PC-9 (cell line): ENCODE data around the gene ZNF571. TPM values are rescaled to one million over a fixed set of nuclear protein-coding genes. Genes with fewer than 3 reads are reported as not detected.

Source experiments
- BruUV-seq: library from RNA; stranded (reverse); fragments of 400-500 nt; replicated peaks from 2 replicates; lab custom pipeline; 2021; lab: Mats Ljungman, UMichigan
- CTCF ChIA-PET: fragments of 300-600 bp; sonication (Branson Sonifier 250); formaldehyde crosslinking; loops from one replicate; lab custom pipeline; 2022; ENCODE audit warnings: antibody characterized with exemption; lab: Charles Lee
- POLR2A ChIA-PET: fragments of 300-600 bp; sonication (Branson Sonifier 250); formaldehyde crosslinking; loops from one replicate; lab custom pipeline; 2022; ENCODE audit warnings: antibody characterized with exemption; ENCODE audit not compliant: unreplicated experiment; lab: Charles Lee
- DNase-seq, 2 experiments: peaks; one replicate each; pipeline versions ENCODE4 v3.0.0 to v3.0.0-alpha.2; 2015 to 2022; ENCODE audit warnings: mixed read lengths in 1 of 2
- H2AFZ ChIP-seq: fragments of 200-600 bp; sonication (generic); 2 replicates; pipeline ENCODE4 v1.8.1; 2017; ENCODE audit warnings: antibody characterized with exemption
- H3F3A ChIP-seq: fragments of 200-600 bp; sonication (generic); 2 replicates; pipeline ENCODE4 v1.8.1; 2017; ENCODE audit warnings: antibody characterized with exemption, mild to moderate bottlenecking, low read depth; ENCODE audit not compliant: insufficient read depth
- H3K27ac ChIP-seq: fragments of 200-600 bp; sonication (generic); 2 replicates; pipeline ENCODE4 v1.6.1; 2016; ENCODE audit warnings: mixed run types
- H3K27me3 ChIP-seq: fragments of 200-600 bp; sonication (generic); 2 replicates; pipeline ENCODE4 v1.6.1; 2016; ENCODE audit warnings: low read depth, mixed run types; ENCODE audit not compliant: insufficient read depth
- H3K36me3 ChIP-seq: fragments of 200-600 bp; sonication (generic); 2 replicates; pipeline ENCODE4 v1.6.1; 2016; ENCODE audit warnings: low read depth, mixed run types
- H3K4me1 ChIP-seq: fragments of 200-600 bp; sonication (generic); replicated peaks from 2 replicates; pipeline ENCODE4 v1.6.1; 2016; ENCODE audit warnings: mixed run types; ENCODE audit not compliant: insufficient read depth
- H3K4me2 ChIP-seq: fragments of 200-600 bp; sonication (generic); 2 replicates; pipeline ENCODE4 v1.6.1; 2017; ENCODE audit warnings: mixed run types
- H3K4me3 ChIP-seq: fragments of 200-600 bp; sonication (generic); 2 replicates; pipeline ENCODE4 v1.6.1; 2016; ENCODE audit warnings: mixed run types
- H3K79me2 ChIP-seq: fragments of 200-600 bp; sonication (generic); 2 replicates; pipeline ENCODE4 v1.6.1; 2017; ENCODE audit warnings: low read depth, mixed run types
- H3K9me2 ChIP-seq: fragments of 200-600 bp; sonication (generic); 2 replicates; pipeline ENCODE4 v1.8.1; 2017; ENCODE audit warnings: mild to moderate bottlenecking; ENCODE audit not compliant: insufficient read depth
- H3K9me3 ChIP-seq: fragments of 200-600 bp; sonication (generic); 2 replicates; pipeline ENCODE4 v1.8.1; 2016; ENCODE audit warnings: low read depth; ENCODE audit not compliant: insufficient read depth
- H4K20me1 ChIP-seq: fragments of 200-600 bp; sonication (generic); 2 replicates; pipeline ENCODE4 v1.8.1; 2017; ENCODE audit not compliant: insufficient read depth
- CTCF ChIP-seq: fragments of 200-600 bp; sonication (generic); conservative IDR thresholded peaks from 2 replicates; pipeline ENCODE4 v1.6.1; 2017; ENCODE audit warnings: mixed run types, antibody characterized with exemption, mild to moderate bottlenecking, moderate library complexity
- EZH2 ChIP-seq: fragments of 200-600 bp; sonication (generic); IDR thresholded peaks from 2 replicates; pipeline ENCODE4 v1.8.0; 2017; ENCODE audit warnings: antibody characterized with exemption, low read depth
- intact Hi-C: fragments of 100-400 bp; cut with micrococcal nuclease; formaldehyde crosslinking; loops from one replicate; pipeline ENCODE4 v1.10.0; 2022; ENCODE audit not compliant: unreplicated experiment
- total RNA-seq: library from RNA; stranded (reverse); gene quantifications from 2 replicates; pipeline ENCODE4 v1.2.3, GENCODE V29; 2021

The ZNF571 gene
- total RNA-seq, 1 experiment from 2014 or later, result 2.1 TPM

- POLR2A ChIA-PET, result interaction anchor here (0.6 to 0.9 kb wide), 5 partner anchors 88 to 1480 kb away, joined by 3 to 9 read pairs (median 5); partner anchors contain the start of genes POLR2I, PSMD8, ZNF527 and ZNF793
- Histone ChIP-seq H3K36me3 (no peaks in the 10 kb centered on the region), H2AFZ (peak overlapping the region; percentile 96), H3K4me3 (peak overlapping the region; percentile 75), H3K79me2 (no peaks in the 10 kb centered on the region), H3K4me2 (peak overlapping the region; percentile 92), H4K20me1 (no peaks in the 10 kb centered on the region), H3K4me1 (peaks cover 18% of the 10 kb centered on the region; the same call in 1 of the 2 replicates), H3K9me2 (no peaks in the 10 kb centered on the region), H3F3A (peaks cover 11% of the 10 kb centered on the region; the same call in 1 of the 2 replicates), H3K27ac (no peak overlapping the region), H3K27me3 (no peaks in the 10 kb centered on the region), H3K9me3 (peaks cover 9% of the 10 kb centered on the region)
- TF ChIP-seq EZH2 (no peak), CTCF (no peak)
- intact Hi-C loops, result loop anchor here (1.0 to 10.0 kb wide), 4 partner anchors 88 to 380 kb away; partner anchors contain the start of genes ZNF383, ZNF527, ZNF569 and ZNF585B
- peak in 1 of 2 experiments; percentile 56 for DNase-seq
- BruUV-seq, result no TSS peak
- CTCF ChIA-PET, result interaction anchor here (0.6 kb wide), 2 partner anchors 548 to 770 kb away, joined by 3 read pairs; no protein-coding TSS in a partner anchor
These were observed 390 bp upstream of the ZNF571 start for GRCh38 chr19:37594982-37595382.

GRCh38 chr19:37593996-37594303, 642 bp downstream of the ZNF571 start:
- no peaks in the 10 kb centered on the region for H3K27me3 ChIP-seq
- H3K4me1 ChIP-seq, result peaks cover 18% of the 10 kb centered on the region; the same call in 1 of the 2 replicates
- peak overlapping the region; percentile 92 for H3K4me2 ChIP-seq
- TSS peak; percentile 69 for BruUV-seq
- intact Hi-C loops, result loop anchor here (1.0 to 10.0 kb wide), 4 partner anchors 87 to 379 kb away; partner anchors contain the start of genes ZNF383, ZNF527, ZNF569 and ZNF585B
- no peaks in the 10 kb centered on the region for H3K36me3 ChIP-seq
- H4K20me1 ChIP-seq, result no peaks in the 10 kb centered on the region
- peak overlapping the region; percentile 75 for H3K4me3 ChIP-seq
- TF ChIP-seq EZH2 (no peak), CTCF (no peak)
- ChIA-PET POLR2A (interaction anchor here (0.9 kb wide), 2 partner anchors 87 to 223 kb away, joined by 3 to 7 read pairs; partner anchors contain the start of genes ZNF527 and ZNF793), CTCF (interaction anchor here (0.6 kb wide), 2 partner anchors 281 to 300 kb away, joined by 3 read pairs; no protein-coding TSS in a partner anchor)
- peak overlapping the region; percentile 96 for H2AFZ ChIP-seq
- H3K9me3 ChIP-seq, result peaks cover 14% of the 10 kb centered on the region
- no peaks in the 10 kb centered on the region for H3K79me2 ChIP-seq
- DNase-seq, result no peak
- H3K27ac ChIP-seq, result peak overlapping the region; percentile 68
- peaks cover 11% of the 10 kb centered on the region; the same call in 1 of the 2 replicates for H3F3A ChIP-seq
- H3K9me2 ChIP-seq, result no peaks in the 10 kb centered on the region

GRCh38 chr19:37583340-37583739, 11.3 kb downstream of the ZNF571 start:
- POLR2A ChIA-PET, result no interaction called here
- no peaks in the 10 kb centered on the region for H4K20me1 ChIP-seq
- CTCF ChIA-PET, result no interaction called here
- intact Hi-C loops, result no loop called here
- TF ChIP-seq EZH2, result no peak
- no peak for TF ChIP-seq CTCF
- peaks cover 26% of the 10 kb centered on the region for H3K9me3 ChIP-seq
- H3F3A ChIP-seq, result no peaks in the 10 kb centered on the region
- BruUV-seq, result no TSS peak
- H3K9me2 ChIP-seq, result no peaks in the 10 kb centered on the region
- H3K36me3 ChIP-seq, result no peaks in the 10 kb centered on the region; the same call in 1 of the 2 replicates
- H3K4me1 ChIP-seq, result no peaks in the 10 kb centered on the region
- no peak overlapping the region for H2AFZ ChIP-seq
- no peaks in the 10 kb centered on the region for H3K27me3 ChIP-seq
- H3K4me2 ChIP-seq, result no peak overlapping the region
- H3K79me2 ChIP-seq, result no peaks in the 10 kb centered on the region
- no peak for DNase-seq
- no peak overlapping the region for H3K4me3 ChIP-seq
- no peak overlapping the region for H3K27ac ChIP-seq
